ENCODE measurements around the gene TTBK1.

Gene TTBK1

DNA sequence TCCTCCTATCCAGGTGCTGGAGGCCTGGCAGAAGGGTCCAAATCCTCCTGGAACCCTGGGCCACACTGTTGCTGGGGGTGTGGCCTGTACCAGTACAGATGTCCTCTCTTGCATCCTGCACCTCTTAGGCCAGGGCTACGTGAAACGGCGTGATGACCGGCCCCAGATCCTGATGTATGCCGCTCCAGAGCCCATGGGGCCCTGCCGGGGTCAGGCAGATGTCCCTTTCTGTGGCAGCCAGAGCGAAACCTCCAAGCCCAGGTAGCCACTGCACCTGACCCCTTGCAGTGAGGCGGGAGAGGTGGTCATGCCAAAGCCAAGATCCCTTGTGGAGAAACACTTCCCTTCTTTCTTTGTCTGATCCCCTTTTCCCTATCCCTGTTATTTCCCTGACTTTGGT, 28.2 kb upstream of the TTBK1 start:
- in situ Hi-C loops (cut with MboI; ENCODE audit: low sequenced_read_pairs), result no loop called here
- Histone ChIP-seq H3K36me3 (replicated peaks) (no peaks in the 10 kb centered on the region), H3K9me3 (no peaks in the 10 kb centered on the region), H3K27me3 (ENCODE audit: low read depth) (no peaks in the 10 kb centered on the region), H3K4me3 (no peak overlapping the region), H3K4me1 (peaks cover 5% of the 10 kb centered on the region; the same call in 1 of the 2 replicates)
- no peak for DNase-seq (ENCODE audit: low spot score in 2 of 2)

DNA sequence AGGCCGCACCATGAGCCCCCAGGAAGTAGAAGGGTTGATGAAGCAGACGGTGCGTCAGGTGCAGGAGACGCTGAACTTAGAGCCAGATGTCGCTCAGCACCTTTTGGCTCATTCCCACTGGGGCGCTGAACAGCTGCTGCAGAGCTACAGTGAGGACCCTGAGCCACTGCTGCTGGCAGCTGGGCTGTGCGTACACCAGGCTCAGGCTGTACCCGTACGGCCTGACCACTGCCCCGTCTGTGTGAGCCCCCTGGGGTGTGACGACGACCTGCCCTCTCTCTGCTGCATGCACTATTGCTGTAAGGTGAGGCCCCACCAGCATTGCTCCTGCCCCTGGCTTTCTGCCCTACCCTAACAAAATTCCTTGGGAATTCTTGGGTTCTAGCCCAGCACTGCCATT, 27.1 kb upstream of the TTBK1 start:
- peaks cover 5% of the 10 kb centered on the region; the same call in 1 of the 2 replicates for H3K4me1 ChIP-seq
- in situ Hi-C loops (cut with MboI; ENCODE audit: low sequenced_read_pairs), result no loop called here
- no peaks in the 10 kb centered on the region for H3K9me3 ChIP-seq
- H3K4me3 ChIP-seq, result no peak overlapping the region
- H3K27me3 ChIP-seq (ENCODE audit: low read depth), result no peaks in the 10 kb centered on the region
- DNase-seq (ENCODE audit: low spot score in 2 of 2), result no peak
- H3K36me3 ChIP-seq (replicated peaks), result no peaks in the 10 kb centered on the region

DNA sequence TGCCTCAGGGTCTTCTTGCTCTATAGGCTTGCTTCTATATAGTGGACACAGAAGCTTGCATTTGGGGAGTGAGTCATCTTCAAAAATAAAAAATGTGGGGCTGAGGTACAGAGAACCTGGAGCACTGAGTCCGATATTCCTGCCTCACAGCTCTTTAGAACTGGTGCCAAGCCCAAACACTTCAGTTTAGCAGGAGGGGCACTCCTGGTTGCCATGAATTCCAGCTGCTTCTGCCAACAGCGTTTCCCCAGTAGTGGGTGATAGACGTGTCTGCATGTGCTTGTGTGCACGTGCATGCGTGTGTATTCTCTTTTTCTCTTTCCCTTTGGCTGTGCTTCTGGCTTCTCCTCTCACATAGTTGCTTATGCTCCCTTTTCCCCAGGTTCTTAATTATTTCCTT, 25.9 kb upstream of the TTBK1 start:
- Histone ChIP-seq H3K4me3 (no peak overlapping the region), H3K9me3 (no peaks in the 10 kb centered on the region), H3K27me3 (ENCODE audit: low read depth) (no peaks in the 10 kb centered on the region), H3K36me3 (replicated peaks) (no peaks in the 10 kb centered on the region), H3K4me1 (peaks cover 5% of the 10 kb centered on the region; the same call in 1 of the 2 replicates)
- in situ Hi-C loops (cut with MboI; ENCODE audit: low sequenced_read_pairs), result no loop called here
- no peak for DNase-seq (ENCODE audit: low spot score in 2 of 2)

DNA sequence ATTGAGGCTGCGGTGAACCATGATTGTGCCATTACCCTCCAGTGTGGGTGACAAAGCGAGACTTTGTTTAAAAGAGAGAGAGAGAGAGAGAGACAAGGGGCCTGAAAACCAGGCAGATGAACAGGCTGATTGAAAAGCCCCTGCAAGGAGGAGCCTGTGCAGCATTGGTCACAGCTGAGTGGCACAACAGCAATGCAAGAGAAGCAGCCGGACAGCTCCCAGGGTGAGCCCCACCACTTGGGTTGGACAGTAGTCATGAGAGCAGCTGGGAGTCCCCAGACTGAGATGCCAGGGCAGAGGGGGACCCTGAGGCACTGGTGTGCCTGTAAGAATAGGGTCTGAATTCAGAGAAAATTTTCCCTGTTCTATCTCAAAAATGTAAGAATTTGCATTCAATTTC, 24.2 kb upstream of the TTBK1 start:
- Histone ChIP-seq H3K36me3 (replicated peaks) (peaks cover 13% of the 10 kb centered on the region), H3K27me3 (ENCODE audit: low read depth) (no peaks in the 10 kb centered on the region), H3K9me3 (no peaks in the 10 kb centered on the region), H3K4me3 (no peak overlapping the region), H3K4me1 (peaks cover 5% of the 10 kb centered on the region; the same call in 1 of the 2 replicates)
- in situ Hi-C loops (cut with MboI; ENCODE audit: low sequenced_read_pairs), result no loop called here
- no peak for DNase-seq (ENCODE audit: low spot score in 2 of 2)

DNA sequence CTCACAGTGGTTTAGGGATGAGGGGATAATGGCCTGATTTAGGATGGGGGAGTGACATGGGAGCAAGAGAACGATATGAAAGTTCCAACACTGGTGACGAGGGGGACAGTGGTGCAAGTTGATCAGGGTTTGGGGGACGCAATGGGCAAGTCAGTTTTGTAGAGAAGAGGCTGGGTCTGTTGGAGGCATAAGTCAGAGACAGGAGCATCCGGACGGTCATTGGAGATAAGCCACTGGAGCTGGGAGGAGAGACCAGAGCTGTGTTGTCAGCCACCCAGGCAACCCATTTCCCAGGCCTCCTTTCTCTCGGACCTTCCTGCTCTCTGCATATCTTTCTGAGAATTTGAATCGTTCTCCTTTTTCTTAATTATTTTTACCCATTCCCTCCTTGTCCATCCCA, 23.5 kb upstream of the TTBK1 start:
- Histone ChIP-seq H3K9me3 (no peaks in the 10 kb centered on the region), H3K4me3 (no peak overlapping the region), H3K27me3 (ENCODE audit: low read depth) (no peaks in the 10 kb centered on the region), H3K36me3 (replicated peaks) (peaks cover 16% of the 10 kb centered on the region), H3K4me1 (peaks cover 5% of the 10 kb centered on the region; the same call in 1 of the 2 replicates)
- DNase-seq (ENCODE audit: low spot score in 2 of 2), result no peak
- in situ Hi-C loops (cut with MboI; ENCODE audit: low sequenced_read_pairs), result no loop called here

DNA sequence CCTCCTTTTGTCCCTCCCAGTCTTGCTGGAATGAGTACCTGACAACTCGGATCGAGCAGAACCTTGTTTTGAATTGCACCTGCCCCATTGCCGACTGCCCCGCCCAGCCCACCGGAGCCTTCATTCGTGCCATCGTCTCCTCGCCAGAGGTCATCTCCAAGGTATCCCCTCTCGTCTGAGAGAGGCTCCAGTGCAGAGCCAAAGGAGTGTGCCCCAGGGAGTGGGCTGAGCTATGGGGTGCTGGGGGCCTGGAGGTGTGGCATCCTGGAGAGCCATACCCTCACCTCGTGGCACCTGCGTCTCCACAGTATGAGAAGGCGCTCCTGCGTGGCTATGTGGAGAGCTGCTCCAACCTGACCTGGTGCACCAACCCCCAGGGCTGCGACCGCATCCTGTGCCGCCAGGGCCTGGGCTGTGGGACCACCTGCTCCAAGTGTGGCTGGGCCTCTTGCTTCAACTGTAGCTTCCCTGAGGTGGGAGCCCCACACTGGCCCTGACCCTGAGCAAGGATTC, 22.8 kb upstream of the TTBK1 start:
- in situ Hi-C loops (cut with MboI; ENCODE audit: low sequenced_read_pairs), result no loop called here
- Histone ChIP-seq H3K36me3 (replicated peaks) (peaks cover 16% of the 10 kb centered on the region), H3K4me1 (peaks cover 5% of the 10 kb centered on the region; the same call in 1 of the 2 replicates), H3K4me3 (no peak overlapping the region), H3K27me3 (ENCODE audit: low read depth) (no peaks in the 10 kb centered on the region), H3K9me3 (no peaks in the 10 kb centered on the region)
- no peak for DNase-seq (ENCODE audit: low spot score in 2 of 2)

DNA sequence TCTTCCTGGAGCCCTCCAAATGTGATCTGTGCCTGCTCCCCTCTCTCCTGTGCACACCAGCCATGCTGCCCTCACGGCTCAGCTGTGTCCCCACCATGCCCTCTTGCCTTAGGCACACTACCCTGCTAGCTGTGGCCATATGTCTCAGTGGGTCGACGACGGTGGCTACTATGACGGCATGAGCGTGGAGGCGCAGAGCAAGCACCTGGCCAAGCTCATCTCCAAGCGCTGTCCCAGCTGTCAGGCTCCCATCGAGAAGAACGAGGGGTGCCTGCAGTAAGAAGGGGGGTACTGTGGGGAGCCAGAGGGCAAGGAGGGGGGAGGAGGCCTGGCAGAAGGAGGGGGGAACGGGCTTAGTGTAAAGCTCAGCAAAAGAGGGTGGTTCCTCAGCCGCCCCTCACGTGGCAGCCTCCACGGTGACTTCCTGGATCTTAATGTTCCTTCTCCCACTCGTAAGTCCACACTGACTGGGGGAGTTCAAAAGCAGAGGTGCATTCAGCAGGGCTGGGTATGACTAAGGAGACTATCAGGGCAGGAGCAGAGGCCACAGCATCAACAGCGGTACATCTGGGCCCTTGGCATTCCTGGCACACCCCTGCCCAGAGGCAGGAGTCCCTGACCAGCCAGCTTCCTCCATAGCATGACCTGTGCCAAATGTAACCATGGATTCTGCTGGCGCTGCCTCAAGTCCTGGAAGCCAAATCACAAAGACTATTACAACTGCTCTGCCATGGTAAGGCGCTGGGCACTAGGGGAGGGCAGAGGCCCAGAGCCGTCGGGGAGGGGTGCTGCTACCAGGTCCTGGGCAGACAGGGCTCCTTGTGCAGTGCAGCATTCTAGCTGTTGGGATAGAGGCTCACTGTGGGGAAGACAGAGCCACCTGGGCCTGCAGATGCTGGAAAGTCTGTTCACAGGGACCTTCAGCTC, 22.0 kb upstream of the TTBK1 start:
- in situ Hi-C loops (cut with MboI; ENCODE audit: low sequenced_read_pairs), result no loop called here
- Histone ChIP-seq H3K36me3 (replicated peaks) (peaks cover 23% of the 10 kb centered on the region), H3K27me3 (ENCODE audit: low read depth) (no peaks in the 10 kb centered on the region), H3K4me3 (no peak overlapping the region), H3K4me1 (peaks cover 5% of the 10 kb centered on the region; the same call in 1 of the 2 replicates), H3K9me3 (no peaks in the 10 kb centered on the region)
- no peak for DNase-seq (ENCODE audit: low spot score in 2 of 2)

DNA sequence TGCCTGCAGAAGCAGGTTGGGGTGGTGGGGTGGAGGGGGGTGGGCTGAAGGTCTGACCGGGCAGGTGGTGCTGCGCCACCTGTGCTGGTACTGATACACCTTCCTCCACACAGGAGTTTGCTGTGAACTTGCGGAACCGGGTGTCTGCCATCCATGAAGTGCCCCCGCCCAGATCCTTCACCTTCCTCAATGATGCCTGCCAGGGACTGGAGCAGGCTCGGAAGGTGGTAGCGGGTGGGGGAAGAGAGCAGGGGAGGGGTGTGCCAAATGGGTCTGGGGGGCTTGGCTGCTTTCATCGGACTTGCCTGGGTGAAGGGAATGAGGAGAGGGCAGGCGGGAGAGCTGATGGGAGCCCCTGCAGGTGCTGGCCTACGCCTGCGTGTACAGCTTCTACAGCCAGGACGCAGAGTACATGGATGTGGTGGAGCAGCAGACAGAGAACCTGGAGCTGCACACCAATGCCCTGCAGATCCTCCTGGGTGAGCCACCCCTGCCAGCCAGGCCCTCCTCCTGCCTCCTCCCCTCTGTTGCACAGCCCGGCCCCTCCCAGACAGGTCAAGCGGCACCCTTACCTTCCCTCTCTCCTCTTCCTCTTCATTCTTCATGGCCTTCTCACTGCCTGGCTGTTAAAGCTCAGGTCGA, 20.7 kb upstream of the TTBK1 start:
- Histone ChIP-seq H3K27me3 (ENCODE audit: low read depth) (no peaks in the 10 kb centered on the region), H3K36me3 (replicated peaks) (peaks cover 34% of the 10 kb centered on the region), H3K9me3 (no peaks in the 10 kb centered on the region), H3K4me1 (peaks cover 3% of the 10 kb centered on the region; the same call in 1 of the 2 replicates), H3K4me3 (no peak overlapping the region)
- no peak for DNase-seq (ENCODE audit: low spot score in 2 of 2)
- in situ Hi-C loops (cut with MboI; ENCODE audit: low sequenced_read_pairs), result no loop called here

DNA sequence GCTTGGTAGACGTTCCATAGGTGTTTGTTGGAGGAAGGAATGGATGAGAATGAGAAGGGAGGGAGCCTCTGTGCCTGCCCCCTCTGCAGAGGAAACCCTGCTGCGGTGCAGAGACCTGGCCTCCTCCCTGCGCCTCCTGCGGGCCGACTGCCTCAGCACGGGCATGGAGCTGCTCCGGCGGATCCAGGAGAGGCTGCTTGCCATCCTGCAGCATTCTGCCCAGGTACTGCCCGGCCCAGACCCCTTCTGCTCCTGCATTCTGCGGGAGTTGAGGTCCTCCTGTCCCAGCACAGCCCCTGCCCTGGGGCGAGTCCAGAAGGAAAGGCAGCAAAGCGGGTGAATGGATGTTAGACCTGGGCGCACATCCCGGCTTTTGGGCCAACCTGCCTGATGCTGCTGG, 20.1 kb upstream of the TTBK1 start:
- H3K27me3 ChIP-seq (ENCODE audit: low read depth), result no peaks in the 10 kb centered on the region
- no peak for DNase-seq (ENCODE audit: low spot score in 2 of 2)
- H3K4me1 ChIP-seq, result no peaks in the 10 kb centered on the region; the same call in 1 of the 2 replicates
- peaks cover 37% of the 10 kb centered on the region for H3K36me3 ChIP-seq (replicated peaks)
- in situ Hi-C loops (cut with MboI; ENCODE audit: low sequenced_read_pairs), result no loop called here
- no peaks in the 10 kb centered on the region for H3K9me3 ChIP-seq
- no peak overlapping the region for H3K4me3 ChIP-seq

DNA sequence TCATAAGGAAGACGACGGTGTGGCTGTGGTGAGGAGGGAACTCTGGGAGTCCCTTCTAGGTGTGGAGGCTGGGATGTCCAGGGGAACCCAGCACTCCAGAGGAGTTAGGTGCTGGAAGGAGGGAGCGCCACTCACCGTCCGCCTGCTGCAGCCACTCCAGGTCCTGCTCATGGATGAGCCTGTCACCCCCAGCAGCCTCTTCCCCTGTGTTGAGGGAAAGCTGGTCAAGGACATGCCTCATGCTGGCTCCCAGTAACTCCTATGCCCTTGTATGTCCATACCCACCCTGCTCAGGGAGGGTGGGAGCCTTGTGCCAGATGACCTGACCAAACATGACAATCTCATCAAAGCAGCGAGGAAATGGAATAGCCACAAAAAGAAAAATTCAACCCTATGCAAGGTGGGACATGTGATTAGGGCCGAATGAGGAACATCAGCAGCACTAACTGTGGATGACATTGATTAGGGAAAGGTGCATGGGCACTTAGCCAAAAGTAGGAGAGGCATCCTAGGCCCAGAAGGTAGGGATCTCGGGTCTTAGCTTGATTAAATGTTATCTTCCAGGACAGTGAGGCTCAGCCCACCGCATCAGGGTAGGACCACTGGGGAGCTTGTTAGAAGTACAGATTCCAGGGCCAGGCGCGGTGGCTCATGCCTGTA, 17.0 kb upstream of the TTBK1 start:
- no peak for DNase-seq (ENCODE audit: low spot score in 2 of 2)
- no peak overlapping the region for H3K4me3 ChIP-seq
- in situ Hi-C loops (cut with MboI; ENCODE audit: low sequenced_read_pairs), result no loop called here
- peaks cover 9% of the 10 kb centered on the region for H3K4me1 ChIP-seq
- H3K36me3 ChIP-seq (replicated peaks), result peaks cover 37% of the 10 kb centered on the region
- no peaks in the 10 kb centered on the region for H3K9me3 ChIP-seq
- no peaks in the 10 kb centered on the region for H3K27me3 ChIP-seq (ENCODE audit: low read depth)

DNA sequence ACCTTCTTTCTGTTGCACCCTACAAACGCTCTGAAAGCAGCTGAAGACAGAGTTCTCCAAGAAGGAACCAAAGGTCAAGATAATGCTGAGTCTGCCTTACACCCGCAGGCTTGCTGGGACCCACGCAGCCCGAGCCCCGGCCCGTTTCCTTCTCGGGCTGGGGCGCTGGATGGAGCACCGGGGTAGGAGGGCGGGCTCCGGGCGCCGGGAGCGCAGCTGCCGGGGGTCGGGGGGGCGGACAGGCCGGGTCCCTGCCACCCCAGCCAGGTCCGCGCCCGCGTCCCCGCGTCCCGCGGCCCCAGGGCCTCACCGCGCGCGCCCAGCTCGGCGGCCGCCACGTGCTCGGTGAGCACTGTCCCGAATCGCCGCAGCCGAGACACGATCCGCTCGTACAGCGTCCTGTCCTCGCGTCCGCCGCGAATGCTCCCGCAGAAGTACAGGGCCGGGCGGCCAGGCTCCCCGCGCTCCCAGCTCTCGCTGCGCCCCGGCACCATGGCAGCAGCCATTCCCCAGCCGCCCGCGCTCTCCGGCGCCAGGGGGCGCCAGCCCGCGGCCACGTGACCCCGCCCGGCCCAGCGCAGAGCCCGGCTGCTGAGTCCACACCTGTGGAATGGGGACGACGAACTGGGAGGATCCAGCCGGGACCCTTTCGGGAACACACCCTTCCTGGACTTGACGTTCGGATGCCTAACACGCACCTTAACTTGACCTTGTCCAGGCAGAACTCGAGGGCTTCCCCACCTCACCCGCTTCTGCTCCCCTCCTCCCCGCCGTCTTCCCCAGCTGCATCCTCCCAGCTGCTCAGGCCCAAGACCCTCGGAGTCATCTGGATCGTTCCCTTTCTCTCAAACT, 14.1 kb upstream of the TTBK1 start, which contains the start of gene DNPH1:
TSS of gene DNPH1 (minus strand) at position 531 of the 852 bp plus-strand sequence. CDS start at position 506, 25 bp downstream.
- Histone ChIP-seq H3K27me3 (ENCODE audit: low read depth) (no peaks in the 10 kb centered on the region), H3K4me3 (peak within 1 kb of the TSS; percentile 39), H3K4me1 (peaks cover 9% of the 10 kb centered on the region), H3K9me3 (no peaks in the 10 kb centered on the region), H3K36me3 (replicated peaks) (peaks cover 24% of the 10 kb centered on the region)
- in situ Hi-C loops (cut with MboI; ENCODE audit: low sequenced_read_pairs), result no loop called here
- DNase-seq (ENCODE audit: low spot score in 2 of 2), result peak; percentile 64 to 85

DNA sequence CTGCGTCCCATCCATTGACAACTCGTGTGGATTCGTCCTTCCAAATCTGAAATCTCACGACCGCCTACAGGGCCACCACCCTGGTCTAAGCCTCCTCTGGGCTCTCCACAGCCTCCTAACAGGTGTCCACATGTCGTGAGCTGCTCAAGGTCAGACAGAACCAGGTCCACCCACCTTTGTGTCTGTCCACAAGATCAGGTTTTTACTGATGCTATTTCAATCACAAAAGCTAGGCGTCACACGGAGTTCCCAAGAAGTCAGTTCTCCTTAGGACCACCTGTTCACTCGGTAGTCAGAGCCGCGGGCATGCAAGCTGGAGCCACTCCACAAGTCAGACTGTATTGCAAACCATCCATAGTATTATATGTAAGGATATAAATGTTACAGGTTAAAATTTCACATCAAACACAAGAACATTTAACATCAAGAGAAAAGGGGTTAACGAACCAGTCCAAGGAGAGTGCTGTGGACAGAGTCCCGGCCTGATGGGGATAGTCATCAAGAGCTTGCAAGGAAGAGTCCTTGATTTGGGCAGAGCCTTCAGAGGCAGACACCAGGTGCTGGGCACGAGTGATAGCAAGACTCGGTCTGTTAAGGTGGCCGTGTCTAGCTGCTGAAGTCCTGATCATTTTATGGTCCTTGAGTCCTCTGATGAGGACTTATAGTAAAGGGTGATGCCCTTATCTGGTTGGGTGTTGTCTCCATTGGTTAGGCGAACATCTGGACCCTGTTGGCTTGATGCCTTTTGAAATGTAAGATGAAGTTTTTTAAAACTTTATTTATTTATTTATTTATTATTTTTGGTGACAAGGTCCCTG, 13.3 kb upstream of the TTBK1 start:
- in situ Hi-C loops (cut with MboI; ENCODE audit: low sequenced_read_pairs), result no loop called here
- no peaks in the 10 kb centered on the region for H3K9me3 ChIP-seq
- H3K4me1 ChIP-seq, result peaks cover 9% of the 10 kb centered on the region
- H3K27me3 ChIP-seq (ENCODE audit: low read depth), result no peaks in the 10 kb centered on the region
- no peak for DNase-seq (ENCODE audit: low spot score in 2 of 2)
- H3K36me3 ChIP-seq (replicated peaks), result peaks cover 21% of the 10 kb centered on the region
- H3K4me3 ChIP-seq, result no peak overlapping the region; the same call in 1 of the 2 replicates

All from HAP-1 (cell line).